ENCODE measurements around the gene DENND1B. TPM values are rescaled to one million over a fixed set of nuclear protein-coding genes. Genes with fewer than 3 reads are reported as not detected.

Gene DENND1B
- total RNA-seq, 2 donors from 2014 or later = 13.8 to 17.2 TPM

- intact Hi-C loops (cut with DNase I) = no loop called here
- DNase-seq (ENCODE audit: low spot score) = no peak
Measured at GRCh38 chr1:197463142-197463541, 312.1 kb downstream of the DENND1B start.

GRCh38 chr1:197462539-197462938 is 312.7 kb downstream of the DENND1B start:
- intact Hi-C loops (cut with DNase I) = no loop called here
- DNase-seq (ENCODE audit: low spot score) = no peak

Other genes with a start within 250 kb of the DENND1B start
- gene C1orf53, start 127.2 kb upstream of the DENND1B start, total RNA-seq = 1 to 10 TPM; 2.0 to 4.2 TPM
- 1 to 10 TPM; 2.6 to 6.4 TPM for gene LHX9, start 141.9 kb upstream of the DENND1B start, total RNA-seq

Measured in posterior vena cava (tissue), 2 donors.